K562 (cell line): Measurements from ENCODE around the gene FZD4. TPM values are rescaled to one million over a fixed set of nuclear protein-coding genes. Genes with fewer than 3 reads are reported as not detected.
"Not testable (repeated sequence)": the region's sequence is repeated elsewhere in the genome, so short reads cannot be mapped to it uniquely, and the experiment has no call there.

Source experiments
- ARID3B ChIP-seq: fragments of 250-450 bp; sonication (Bioruptor Pico); IDR thresholded peaks from 2 replicates; pipeline ENCODE4 v1.4.0; 2020; ENCODE audit warnings: borderline replicate concordance
- KLF13 ChIP-seq: fragments of 450-650 bp; IDR thresholded peaks from 2 replicates; pipeline ENCODE4 v1.6.1; 2016; ENCODE audit warnings: missing genetic modification characterization, low read depth, mild to moderate bottlenecking, missing compliant biosample characterization, moderate library complexity, borderline replicate concordance
- MBD1 ChIP-seq: fragments of 250-450 bp; sonication (Bioruptor Pico); IDR thresholded peaks from 2 replicates; pipeline ENCODE4 v1.8.0; 2022; ENCODE audit warnings: inconsistent platforms
- NR2C2 ChIP-seq, 2 experiments: fragments of 200-800 bp in 1 of 2; sonication (Bioruptor generic) in 1 of 2; sonication (generic) in 1 of 2; formaldehyde crosslinking in 1 of 2; IDR thresholded peaks; 2 replicates each; pipeline versions ENCODE4 v1.6.1 to v1.8.0; 2016 to 2022; ENCODE audit warnings: mild to moderate bottlenecking in 1 of 2, missing compliant biosample characterization in 1 of 2, missing genetic modification characterization in 1 of 2, missing genetic modification reagents in 1 of 2
- PPARD ChIP-seq: fragments of 250-450 bp; sonication (Bioruptor Pico); IDR thresholded peaks from 2 replicates; pipeline ENCODE4 v1.8.0; 2022; ENCODE audit warnings: inconsistent platforms, mild to moderate bottlenecking, moderate library complexity
- RFX1 ChIP-seq: fragments of 450-650 bp; IDR thresholded peaks from 2 replicates; pipeline ENCODE4 v1.6.1; 2016; ENCODE audit warnings: mild to moderate bottlenecking, moderate library complexity
- RHOXF2B ChIP-seq: fragments of 250-450 bp; sonication (Bioruptor Pico); conservative IDR thresholded peaks from 2 replicates; pipeline ENCODE4 v1.5.1; 2021
- SMAD4 ChIP-seq: fragments of 250-450 bp; sonication (Bioruptor Pico); conservative IDR thresholded peaks from 2 replicates; pipeline ENCODE4 v1.8.0; 2021; ENCODE audit warnings: inconsistent platforms, mild to moderate bottlenecking, moderate library complexity
- ZNF175 ChIP-seq: fragments of 200-800 bp; sonication (Bioruptor generic); IDR thresholded peaks from 2 replicates; pipeline ENCODE4 v1.6.1; 2016; ENCODE audit warnings: low read depth, mild to moderate bottlenecking, missing genetic modification characterization, missing compliant biosample characterization
- ZNF239 ChIP-seq: fragments of 250-450 bp; sonication (Bioruptor Pico); IDR thresholded peaks from 2 replicates; pipeline ENCODE4 v1.4.0; 2020; ENCODE audit warnings: mild to moderate bottlenecking
- ZNF395 ChIP-seq: fragments of 200-800 bp; sonication (Bioruptor generic); IDR thresholded peaks from 2 replicates; pipeline ENCODE4 v1.6.1; 2017; ENCODE audit warnings: missing genetic modification characterization, missing compliant biosample characterization
- ZNF41 ChIP-seq: fragments of 250-450 bp; sonication (Bioruptor Pico); conservative IDR thresholded peaks from 2 replicates; pipeline ENCODE4 v1.4.0; 2020; ENCODE audit warnings: mild to moderate bottlenecking
- ZNF445 ChIP-seq: fragments of 250-450 bp; sonication (Bioruptor Pico); IDR thresholded peaks from 2 replicates; pipeline ENCODE4 v1.4.0; 2020; ENCODE audit warnings: low read depth, mild to moderate bottlenecking, moderate library complexity
- ZNF592 ChIP-seq: fragments of 450-650 bp; IDR thresholded peaks from 2 replicates; pipeline ENCODE4 v1.6.1; 2017; ENCODE audit warnings: antibody characterized with exemption, mild to moderate bottlenecking
- ZNF707 ChIP-seq: fragments of 250-450 bp; sonication (Bioruptor Pico); conservative IDR thresholded peaks from 2 replicates; pipeline ENCODE4 v1.8.0; 2022; ENCODE audit warnings: inconsistent platforms, mild to moderate bottlenecking, moderate library complexity
- polyA plus RNA-seq, 8 experiments: library from polyadenylated mRNA; depleted of rRNA in 4 of 8; stranded (reverse) in 5 of 8; unstranded in 3 of 8; fragments of >200 nt; fragmentation: Nextera tagmentation in 2 of 8; fragmentation: Illumina TruSeq in 1 of 8; extraction: Ambion mirVana in 2 of 8; extraction: Trizol in 1 of 8; gene quantifications; 2 replicates each; pipeline versions ENCODE4 v1.2.1 to v1.2.3, GENCODE V29; 2011 to 2014; ENCODE audit warnings: inconsistent platforms in 1 of 8, missing spikeins in 1 of 8
- total RNA-seq, 7 experiments: library from RNA; depleted of rRNA in 6 of 7; stranded (reverse); fragments of >200 nt in 6 of 7; fragmentation: Illumina TruSeq in 2 of 7; extraction: Trizol in 2 of 7; gene quantifications; 2 replicates each; pipeline versions ENCODE4 v1.2.1 to v1.2.3, GENCODE V29; 2011 to 2021; ENCODE audit warnings: low replicate concordance in 1 of 7

Gene FZD4
- total and polyA plus RNA-seq, 9 of the 15 experiments (the other 6 are each of a cell fraction or from before 2014, with no cell fraction given), result 1.2 to 7.9 (median 5.8) TPM

- TF ChIP-seq ARID3B (CRISPR knock-in tag) (peak; percentile 98), ZNF707 (CRISPR knock-in tag) (peak; percentile 86), ZNF239 (CRISPR knock-in tag) (peak; percentile 95), ZNF592 (peak; percentile 100), SMAD4 (peak; percentile 100), ZNF175 (CRISPR knock-in tag) (peak; percentile 99), KLF13 (tag) (peak; percentile 96), ZNF41 (peak; percentile 98), ZNF445 (CRISPR knock-in tag) (peak; percentile 97), RHOXF2B (CRISPR knock-in tag) (peak; percentile 93), ZNF395 (CRISPR knock-in tag) (peak; percentile 100), MBD1 (CRISPR knock-in tag) (peak; percentile 88), NR2C2 (tag; IDR thresholded peaks at IDR 0.05) (peak; percentile 77), PPARD (peak; percentile 88), RFX1 (peak; percentile 59)
- not testable (repeated sequence) for TF ChIP-seq NR2C2 (CRISPR knock-in tag; IDR thresholded peaks at IDR 0.05)
Measured at GRCh38 chr11:86937193-86937806, 17.9 kb downstream of the FZD4 start (continued).
